Keratinocyte (primary cell): ENCODE results near the gene SYNJ2. TPM values are rescaled to one million over a fixed set of nuclear protein-coding genes. Genes with fewer than 3 reads are reported as not detected.

Experiments used
- DNase-seq: peaks from one replicate; pipeline ENCODE4 v3.0.0-alpha.2; 2011; ENCODE audit warnings: low read depth, missing footprints, low spot score
- FAIRE-seq: peaks from 2 replicates; lab custom pipeline; 2011; peaks lifted over from hg19 to GRCh38; lab: Jason Lieb, UNC
- H2AFZ ChIP-seq: 2 replicates; pipeline ENCODE4 v1.6.0; 2012; ENCODE audit warnings: low read length, control low read depth, inconsistent platforms; ENCODE audit not compliant: control insufficient read depth
- H3K27ac ChIP-seq: 2 replicates; pipeline ENCODE4 v1.5.1; 2011; ENCODE audit warnings: low read length; ENCODE audit not compliant: control insufficient read depth, insufficient read depth
- H3K27me3 ChIP-seq: 3 replicates; pipeline ENCODE4 v1.6.0; 2011; ENCODE audit warnings: low read length; ENCODE audit not compliant: control insufficient read depth, insufficient read depth; ENCODE audit errors: extremely low read depth
- H3K36me3 ChIP-seq, 2 experiments: 2 replicates in 1 of 2; 3 replicates in 1 of 2; pipeline ENCODE4 v1.5.1; 2011; ENCODE audit warnings: low read length in 2 of 2, mild to moderate bottlenecking in 1 of 2; ENCODE audit not compliant: control insufficient read depth in 2 of 2, insufficient read depth in 2 of 2; ENCODE audit errors: extremely low read depth in 1 of 2
- H3K4me1 ChIP-seq: 3 replicates; pipeline ENCODE4 v1.5.1; 2011; ENCODE audit warnings: low read length; ENCODE audit not compliant: control insufficient read depth, insufficient read depth; ENCODE audit errors: extremely low read depth
- H3K4me2 ChIP-seq: 3 replicates; pipeline ENCODE4 v1.6.0; 2011; ENCODE audit warnings: low read depth, low read length; ENCODE audit not compliant: control insufficient read depth, insufficient read depth; ENCODE audit errors: extremely low read depth
- H3K4me3 ChIP-seq, 3 experiments: fragments of 200-600 bp in 1 of 3; sonication (generic) in 1 of 3; 2 replicates in 2 of 3; 3 replicates in 1 of 3; pipeline ENCODE4 v1.5.1; 2011 to 2016; ENCODE audit warnings: low read length in 3 of 3, mild to moderate bottlenecking in 3 of 3, control low read depth in 2 of 3, inconsistent platforms in 1 of 3, low read depth in 1 of 3, mixed read lengths in 1 of 3, mixed run types in 1 of 3, moderate library complexity in 1 of 3; ENCODE audit not compliant: control insufficient read depth in 2 of 3, insufficient read depth in 2 of 3; ENCODE audit errors: extremely low read depth in 1 of 3
- H3K79me2 ChIP-seq: 2 replicates; pipeline ENCODE4 v1.6.0; 2012; ENCODE audit warnings: low read length; ENCODE audit not compliant: control insufficient read depth, insufficient read depth
- H3K9ac ChIP-seq: 3 replicates; pipeline ENCODE4 v1.6.0; 2011; ENCODE audit warnings: low read length; ENCODE audit not compliant: control insufficient read depth, insufficient read depth; ENCODE audit errors: extremely low read depth
- H3K9me1 ChIP-seq: 3 replicates; pipeline ENCODE4 v1.6.0; 2011; ENCODE audit warnings: low read length; ENCODE audit not compliant: control insufficient read depth, insufficient read depth; ENCODE audit errors: extremely low read depth
- H3K9me3 ChIP-seq: 2 replicates; pipeline ENCODE4 v1.5.1; 2012; ENCODE audit warnings: low read depth, low read length; ENCODE audit not compliant: control insufficient read depth
- H4K20me1 ChIP-seq: 3 replicates; pipeline ENCODE4 v1.6.0; 2011; ENCODE audit warnings: low read length; ENCODE audit not compliant: control insufficient read depth, insufficient read depth; ENCODE audit errors: extremely low read depth
- EZH2 ChIP-seq: IDR thresholded peaks from one replicate; pipeline ENCODE4 v1.6.1; 2012; ENCODE audit warnings: inconsistent platforms, mild to moderate bottlenecking, low read length, moderate library complexity
- dilution Hi-C: fragments of 300-500 bp; cut with MboI; formaldehyde crosslinking; loops from one replicate; pipeline ENCODE4 v1.7.0; 2020; ENCODE audit warnings: low sequenced_read_pairs; ENCODE audit not compliant: extremely low pct_ligation_motif_present
- polyA plus RNA-seq, 5 experiments: library from polyadenylated mRNA; depleted of rRNA in 3 of 5; stranded (reverse) in 3 of 5; stranded (forward) in 1 of 5; unstranded in 1 of 5; fragments of >200 nt; gene quantifications; 1 replicate in 1 of 5; 2 replicates in 3 of 5; 3 replicates in 1 of 5; pipeline versions ENCODE4 v1.2.1 to v1.2.3, GENCODE V29; 2011 to 2012; ENCODE audit warnings: missing spikeins in 2 of 5, low read depth in 1 of 5, low replicate concordance in 1 of 5
- TF ChIP-seq, protein P1 (sequence below), 3 experiments: IDR thresholded peaks in 1 of 3; conservative IDR thresholded peaks in 1 of 3; optimal IDR thresholded peaks in 1 of 3; 2 replicates in 2 of 3; 3 replicates in 1 of 3; pipeline versions ENCODE3 to v1.5.1; 2011; ENCODE audit warnings: low read length in 3 of 3, mild to moderate bottlenecking in 3 of 3, moderate library complexity in 2 of 3, control low read depth in 1 of 3, inconsistent platforms in 1 of 3; ENCODE audit not compliant: insufficient read depth in 2 of 3; ENCODE audit errors: extremely low read depth in 1 of 3

The SYNJ2 gene
- polyA plus RNA-seq, 1 donor (not counting 4 experiments of a cell fraction or from before 2014, with no cell fraction given), result 8.6 TPM

DNA sequence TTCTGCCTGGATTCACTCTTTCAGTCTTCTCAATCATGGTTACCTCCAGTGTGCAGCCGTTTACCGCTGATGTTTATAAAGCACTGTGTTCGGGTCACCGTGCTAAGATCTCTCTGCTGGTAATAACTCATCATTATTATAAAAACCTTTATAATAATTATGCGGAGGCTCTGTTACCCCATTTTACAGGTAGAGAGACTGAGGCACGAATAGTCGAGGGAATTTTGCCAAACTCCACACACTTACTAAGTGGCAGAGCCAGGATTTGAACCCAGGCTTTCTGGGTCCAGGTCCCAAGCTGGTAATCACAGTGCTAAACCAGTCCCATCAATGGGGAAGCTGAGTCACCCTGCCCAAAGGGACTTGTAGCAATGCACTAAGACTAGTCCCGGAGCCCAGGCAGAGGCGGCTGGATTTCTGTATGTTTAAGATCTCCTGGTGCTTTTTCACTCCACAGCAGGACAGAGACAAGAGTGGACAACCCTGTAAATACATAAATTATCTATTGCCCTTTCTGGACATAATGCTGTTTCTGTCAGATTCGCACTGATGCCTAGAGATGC lies 48.1 kb downstream of the SYNJ2 start:
- no peaks in the 10 kb centered on the region for H3K9me3 ChIP-seq
- no peak overlapping the region for H3K4me2 ChIP-seq
- DNase-seq, result no peak
- no peaks in the 10 kb centered on the region for H3K27me3 ChIP-seq
- peaks cover 0 to 10% of the 10 kb centered on the region in 2 experiments for H3K36me3 ChIP-seq
- TF ChIP-seq, protein P1, sequence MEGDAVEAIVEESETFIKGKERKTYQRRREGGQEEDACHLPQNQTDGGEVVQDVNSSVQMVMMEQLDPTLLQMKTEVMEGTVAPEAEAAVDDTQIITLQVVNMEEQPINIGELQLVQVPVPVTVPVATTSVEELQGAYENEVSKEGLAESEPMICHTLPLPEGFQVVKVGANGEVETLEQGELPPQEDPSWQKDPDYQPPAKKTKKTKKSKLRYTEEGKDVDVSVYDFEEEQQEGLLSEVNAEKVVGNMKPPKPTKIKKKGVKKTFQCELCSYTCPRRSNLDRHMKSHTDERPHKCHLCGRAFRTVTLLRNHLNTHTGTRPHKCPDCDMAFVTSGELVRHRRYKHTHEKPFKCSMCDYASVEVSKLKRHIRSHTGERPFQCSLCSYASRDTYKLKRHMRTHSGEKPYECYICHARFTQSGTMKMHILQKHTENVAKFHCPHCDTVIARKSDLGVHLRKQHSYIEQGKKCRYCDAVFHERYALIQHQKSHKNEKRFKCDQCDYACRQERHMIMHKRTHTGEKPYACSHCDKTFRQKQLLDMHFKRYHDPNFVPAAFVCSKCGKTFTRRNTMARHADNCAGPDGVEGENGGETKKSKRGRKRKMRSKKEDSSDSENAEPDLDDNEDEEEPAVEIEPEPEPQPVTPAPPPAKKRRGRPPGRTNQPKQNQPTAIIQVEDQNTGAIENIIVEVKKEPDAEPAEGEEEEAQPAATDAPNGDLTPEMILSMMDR (optimal IDR thresholded peaks at IDR 0.05 in 1 of 3, IDR thresholded peaks at IDR 0.05 in 1 of 3, conservative IDR thresholded peaks at IDR 0.05 in 1 of 3; ENCODE audit: extremely low read depth in 1 of 3, insufficient read depth in 2 of 3, low read length in 3 of 3), result no peak
- TF ChIP-seq EZH2, result no peak
- no peak for FAIRE-seq
- no peaks in the 10 kb centered on the region for H3K9me1 ChIP-seq
- H3K27ac ChIP-seq, result no peak overlapping the region
- no peak overlapping the region for H3K4me3 ChIP-seq
- no peak overlapping the region for H2AFZ ChIP-seq
- H3K4me1 ChIP-seq, result peaks cover 20% of the 10 kb centered on the region
- no peak overlapping the region for H3K9ac ChIP-seq
- no peaks in the 10 kb centered on the region for H4K20me1 ChIP-seq
- dilution Hi-C loops, result no loop called here
- peaks cover 4% of the 10 kb centered on the region for H3K79me2 ChIP-seq

DNA sequence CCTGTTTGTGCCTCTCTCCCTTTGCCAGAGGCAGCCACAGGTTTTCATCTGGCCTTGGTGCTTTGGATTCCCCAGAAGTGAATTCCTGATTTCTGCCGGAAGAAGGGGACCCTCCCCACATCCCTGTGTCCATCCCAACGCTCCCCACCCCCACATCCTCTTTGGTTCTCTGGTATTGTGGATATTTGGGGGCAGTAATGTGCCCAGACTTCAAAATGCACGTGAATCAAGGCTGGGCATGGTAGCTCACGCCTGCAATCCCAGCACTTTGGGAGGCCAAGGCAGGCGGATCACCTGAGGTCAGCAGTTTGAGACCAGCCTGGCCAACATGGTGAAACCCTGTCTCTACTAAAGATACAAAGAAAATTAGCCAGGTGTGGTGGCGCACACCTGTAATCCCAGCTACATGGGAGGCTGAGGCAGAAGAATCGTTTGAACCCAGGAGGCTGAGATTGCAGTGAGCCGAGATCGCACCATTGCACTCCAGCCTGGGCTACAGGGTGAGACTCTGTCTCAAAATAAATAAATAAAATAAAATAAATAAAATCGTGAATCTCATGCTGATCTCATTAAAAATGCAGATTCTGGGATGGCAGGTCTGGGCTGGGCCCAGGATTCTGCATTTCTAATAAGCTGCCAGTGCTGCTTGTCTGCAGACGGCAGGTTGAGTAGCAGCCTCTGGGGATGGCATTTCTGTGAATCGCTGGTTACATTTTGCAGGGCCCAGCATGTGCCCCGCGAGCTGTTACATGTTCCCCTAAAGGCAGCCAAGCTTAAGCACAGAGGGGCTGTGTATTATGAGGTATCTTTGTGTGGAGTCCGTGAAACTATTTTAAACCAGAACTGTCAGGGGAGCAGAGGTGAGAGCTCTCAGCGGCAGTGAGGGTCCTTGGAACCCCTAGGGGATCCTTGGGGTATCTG lies 49.0 kb downstream of the SYNJ2 start:
- dilution Hi-C loops, result no loop called here
- H3K4me3 ChIP-seq, result no peak overlapping the region
- H3K36me3 ChIP-seq, result peaks cover 0 to 10% of the 10 kb centered on the region in 2 experiments
- H3K27ac ChIP-seq, result no peak overlapping the region
- peaks cover 20% of the 10 kb centered on the region for H3K4me1 ChIP-seq
- TF ChIP-seq EZH2, result no peak
- TF ChIP-seq, protein P1 (optimal IDR thresholded peaks at IDR 0.05 in 1 of 3, IDR thresholded peaks at IDR 0.05 in 1 of 3, conservative IDR thresholded peaks at IDR 0.05 in 1 of 3; ENCODE audit: extremely low read depth in 1 of 3, insufficient read depth in 2 of 3, low read length in 3 of 3), result no peak
- H3K9me3 ChIP-seq, result no peaks in the 10 kb centered on the region
- peak overlapping the region; percentile 6 for H3K4me2 ChIP-seq
- no peaks in the 10 kb centered on the region for H3K27me3 ChIP-seq
- no peak overlapping the region for H3K9ac ChIP-seq
- FAIRE-seq (no peak), DNase-seq (no peak)
- H3K79me2 ChIP-seq, result peaks cover 4% of the 10 kb centered on the region
- no peak overlapping the region for H2AFZ ChIP-seq
- no peaks in the 10 kb centered on the region for H3K9me1 ChIP-seq
- H4K20me1 ChIP-seq, result no peaks in the 10 kb centered on the region
